ENCODE measurements around the gene DGKI.

GRCh38 chr7:137474540-137475026 is 372.2 kb downstream of the DGKI start:
- TF ChIP-seq, protein P1, sequence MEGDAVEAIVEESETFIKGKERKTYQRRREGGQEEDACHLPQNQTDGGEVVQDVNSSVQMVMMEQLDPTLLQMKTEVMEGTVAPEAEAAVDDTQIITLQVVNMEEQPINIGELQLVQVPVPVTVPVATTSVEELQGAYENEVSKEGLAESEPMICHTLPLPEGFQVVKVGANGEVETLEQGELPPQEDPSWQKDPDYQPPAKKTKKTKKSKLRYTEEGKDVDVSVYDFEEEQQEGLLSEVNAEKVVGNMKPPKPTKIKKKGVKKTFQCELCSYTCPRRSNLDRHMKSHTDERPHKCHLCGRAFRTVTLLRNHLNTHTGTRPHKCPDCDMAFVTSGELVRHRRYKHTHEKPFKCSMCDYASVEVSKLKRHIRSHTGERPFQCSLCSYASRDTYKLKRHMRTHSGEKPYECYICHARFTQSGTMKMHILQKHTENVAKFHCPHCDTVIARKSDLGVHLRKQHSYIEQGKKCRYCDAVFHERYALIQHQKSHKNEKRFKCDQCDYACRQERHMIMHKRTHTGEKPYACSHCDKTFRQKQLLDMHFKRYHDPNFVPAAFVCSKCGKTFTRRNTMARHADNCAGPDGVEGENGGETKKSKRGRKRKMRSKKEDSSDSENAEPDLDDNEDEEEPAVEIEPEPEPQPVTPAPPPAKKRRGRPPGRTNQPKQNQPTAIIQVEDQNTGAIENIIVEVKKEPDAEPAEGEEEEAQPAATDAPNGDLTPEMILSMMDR (IDR thresholded peaks at IDR 0.05; ENCODE audit: low read length) = no peak
- TF ChIP-seq EZH2 (IDR thresholded peaks at IDR 0.05; ENCODE audit: borderline replicate concordance, low read length) = no peak
